GM10266 (cell line): ENCODE results near the gene DAPK2.

Experiments used
- DNase-seq: peaks from one replicate; pipeline ENCODE4 v3.0.0; 2012; ENCODE audit errors: extremely low spot score
- TF ChIP-seq, protein P1 (sequence below): IDR thresholded peaks from 2 replicates; pipeline ENCODE4 v1.5.1; 2012; ENCODE audit warnings: mild to moderate bottlenecking, low read depth; ENCODE audit not compliant: control insufficient read depth, insufficient read depth; ENCODE audit errors: missing control alignments

Gene DAPK2

DNA sequence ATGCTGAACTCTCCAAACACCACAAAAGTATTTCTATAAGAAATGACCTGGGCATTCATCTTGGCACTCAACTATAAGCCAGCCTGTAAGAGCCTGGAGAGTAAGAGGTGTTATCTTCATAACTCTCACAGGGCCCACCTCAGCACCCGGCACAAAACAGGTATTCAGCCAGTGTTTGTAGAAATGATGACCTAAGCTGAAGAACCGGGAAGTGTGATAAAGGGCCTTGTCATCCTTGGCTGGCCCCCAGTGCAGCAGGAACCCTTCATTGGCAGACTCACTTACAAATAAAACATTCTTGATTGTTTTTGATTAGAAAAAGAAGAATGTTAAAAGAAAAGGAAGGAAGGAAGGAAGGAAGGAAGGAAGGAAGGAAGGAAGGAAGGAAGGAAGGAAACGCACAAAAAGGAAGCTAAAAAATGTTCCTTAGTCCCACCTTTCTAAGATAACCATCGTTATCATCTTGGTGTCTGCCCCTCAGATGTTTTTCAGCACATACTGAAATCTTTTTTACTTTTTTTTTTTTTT lies 52.1 kb downstream of the DAPK2 start:
- no peak for DNase-seq
- TF ChIP-seq, protein P1, sequence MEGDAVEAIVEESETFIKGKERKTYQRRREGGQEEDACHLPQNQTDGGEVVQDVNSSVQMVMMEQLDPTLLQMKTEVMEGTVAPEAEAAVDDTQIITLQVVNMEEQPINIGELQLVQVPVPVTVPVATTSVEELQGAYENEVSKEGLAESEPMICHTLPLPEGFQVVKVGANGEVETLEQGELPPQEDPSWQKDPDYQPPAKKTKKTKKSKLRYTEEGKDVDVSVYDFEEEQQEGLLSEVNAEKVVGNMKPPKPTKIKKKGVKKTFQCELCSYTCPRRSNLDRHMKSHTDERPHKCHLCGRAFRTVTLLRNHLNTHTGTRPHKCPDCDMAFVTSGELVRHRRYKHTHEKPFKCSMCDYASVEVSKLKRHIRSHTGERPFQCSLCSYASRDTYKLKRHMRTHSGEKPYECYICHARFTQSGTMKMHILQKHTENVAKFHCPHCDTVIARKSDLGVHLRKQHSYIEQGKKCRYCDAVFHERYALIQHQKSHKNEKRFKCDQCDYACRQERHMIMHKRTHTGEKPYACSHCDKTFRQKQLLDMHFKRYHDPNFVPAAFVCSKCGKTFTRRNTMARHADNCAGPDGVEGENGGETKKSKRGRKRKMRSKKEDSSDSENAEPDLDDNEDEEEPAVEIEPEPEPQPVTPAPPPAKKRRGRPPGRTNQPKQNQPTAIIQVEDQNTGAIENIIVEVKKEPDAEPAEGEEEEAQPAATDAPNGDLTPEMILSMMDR, result no peak

DNA sequence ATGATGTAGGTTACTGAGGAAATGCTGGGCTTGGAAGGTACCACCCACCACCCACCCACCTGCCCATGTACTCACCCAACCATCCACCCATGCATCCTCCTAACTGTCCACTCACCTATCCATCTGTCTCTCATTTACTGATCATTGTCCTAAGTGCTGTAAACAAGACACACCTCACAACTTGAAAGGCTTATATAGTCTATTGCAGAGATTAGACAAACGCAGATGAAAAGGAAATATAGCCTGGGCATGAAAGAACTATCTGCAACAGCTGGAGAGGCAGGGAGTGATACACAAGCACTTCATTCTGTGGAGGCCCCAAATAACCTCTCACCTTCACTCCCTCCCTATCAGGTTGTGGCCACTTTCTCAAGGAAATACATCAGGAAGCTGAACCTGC lies 54.0 kb downstream of the DAPK2 start:
- DNase-seq, result no peak
- TF ChIP-seq, protein P1, result no peak

GRCh38 chr15:63991706-63992105 lies 54.6 kb downstream of the DAPK2 start:
- DNase-seq, result no peak
- TF ChIP-seq, protein P1, result no peak

- TF ChIP-seq, protein P1, result no peak
Observed at GRCh38 chr15:63990454-63990853, 55.8 kb downstream of the DAPK2 start.

GRCh38 chr15:63987796-63988378 lies 58.4 kb downstream of the DAPK2 start:
- TF ChIP-seq, protein P1, result no peak
- DNase-seq, result no peak

More at GRCh38 chr15:63990454-63990853, 55.8 kb downstream of the DAPK2 start:
- no peak for DNase-seq

- peak; percentile 53 for DNase-seq
- TF ChIP-seq, protein P1, result peak; percentile 15
Observed at GRCh38 chr15:63986751-63987341, 59.4 kb downstream of the DAPK2 start.

GRCh38 chr15:63986185-63986680 lies 60.1 kb downstream of the DAPK2 start:
- TF ChIP-seq, protein P1, result no peak
- DNase-seq, result no peak
